HG02938 (cell line): ENCODE measurements around the gene MAJIN.
"Not testable (repeated sequence)": the region's sequence is repeated elsewhere in the genome, so short reads cannot be mapped to it uniquely, and the experiment has no call there.

Source experiments
- ATAC-seq: cut with Tn5 transposase; IDR thresholded peaks from one replicate; pipeline ENCODE4 v1.9.1; 2021; ENCODE audit warnings: mild to moderate bottlenecking, moderate library complexity; ENCODE audit not compliant: unreplicated experiment

The MAJIN gene

DNA sequence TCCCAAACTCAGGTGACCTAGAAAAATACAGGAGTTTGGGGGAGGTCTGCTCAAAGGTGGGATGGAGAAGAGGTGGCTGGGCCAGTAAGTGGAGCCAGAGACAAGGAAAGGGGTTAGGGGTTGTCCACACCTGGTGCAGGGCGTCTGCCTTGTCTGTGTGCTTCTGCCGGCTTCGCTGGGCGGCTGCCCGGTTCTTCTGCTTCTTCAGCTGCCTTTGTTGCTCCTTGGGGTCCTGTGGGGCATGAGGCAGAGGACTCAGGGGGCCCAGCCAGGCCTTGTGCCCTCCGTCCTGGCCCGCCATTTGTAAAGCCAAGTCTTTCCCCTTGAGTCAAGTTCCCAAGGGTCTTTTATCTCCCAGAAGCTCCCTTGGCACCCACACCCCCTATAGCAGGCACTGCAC, 22.4 kb upstream of the MAJIN start:
- ATAC-seq = no peak

DNA sequence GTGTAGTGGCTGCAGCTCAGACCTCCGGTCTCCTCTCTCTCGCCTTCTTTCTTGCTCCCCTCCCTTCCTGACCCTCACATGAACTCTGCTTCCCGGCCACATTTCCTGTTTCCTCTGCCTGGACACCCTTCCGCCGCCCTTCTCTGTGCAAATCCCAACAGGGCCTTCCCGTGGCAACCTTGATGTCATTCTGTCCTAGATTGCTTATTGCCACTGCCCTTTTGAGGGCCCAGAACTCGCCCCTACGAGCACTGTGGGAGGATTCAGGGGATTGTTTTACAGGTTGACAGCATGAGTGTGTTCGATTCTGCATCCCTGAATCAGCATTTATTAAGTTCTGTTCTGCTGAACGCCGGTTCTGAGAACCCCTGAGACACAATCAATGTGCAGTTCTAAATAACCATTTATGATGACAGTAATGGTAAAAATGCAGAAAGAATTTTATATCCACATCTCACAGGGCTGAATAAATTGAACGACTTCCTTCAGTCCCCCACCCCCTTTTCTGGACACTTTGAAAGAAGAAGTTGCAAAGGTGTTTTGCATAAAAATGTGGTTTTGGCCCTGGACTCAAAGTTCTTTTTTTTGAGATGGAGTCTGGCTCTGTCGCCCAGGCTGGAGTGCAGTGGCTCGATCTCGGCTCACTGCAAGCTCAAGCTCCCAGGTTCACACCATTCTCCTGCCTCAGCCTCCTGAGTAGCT, 18.5 kb upstream of the MAJIN start:
- ATAC-seq = no peak

DNA sequence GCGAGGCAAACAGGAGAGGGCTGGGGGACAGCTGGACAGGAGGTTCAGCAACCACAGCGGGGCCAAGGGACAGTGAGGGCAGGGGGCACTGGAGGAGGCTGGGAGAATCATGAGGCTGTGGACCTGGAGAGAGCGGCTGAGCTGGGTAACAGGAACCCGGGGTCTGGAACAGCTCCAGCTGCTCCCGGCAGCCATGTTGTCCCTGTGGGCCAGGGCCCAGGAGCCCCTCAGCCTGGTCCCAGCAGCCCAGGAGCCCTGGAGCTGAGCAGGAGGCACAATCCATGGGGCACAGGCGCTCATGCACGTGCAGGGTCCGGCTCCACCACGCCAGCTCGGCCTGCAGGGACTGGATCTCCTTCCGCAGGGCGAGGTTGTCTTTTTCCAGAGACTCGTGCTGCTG, 17.5 kb upstream of the MAJIN start:
- no peak for ATAC-seq

- no peak for ATAC-seq
These were observed 16.3 kb upstream of the MAJIN start for GRCh38 chr11:64987998-64988854.

- ATAC-seq = not testable (repeated sequence)
These were observed 11.4 kb upstream of the MAJIN start for GRCh38 chr11:64983339-64983738.

DNA sequence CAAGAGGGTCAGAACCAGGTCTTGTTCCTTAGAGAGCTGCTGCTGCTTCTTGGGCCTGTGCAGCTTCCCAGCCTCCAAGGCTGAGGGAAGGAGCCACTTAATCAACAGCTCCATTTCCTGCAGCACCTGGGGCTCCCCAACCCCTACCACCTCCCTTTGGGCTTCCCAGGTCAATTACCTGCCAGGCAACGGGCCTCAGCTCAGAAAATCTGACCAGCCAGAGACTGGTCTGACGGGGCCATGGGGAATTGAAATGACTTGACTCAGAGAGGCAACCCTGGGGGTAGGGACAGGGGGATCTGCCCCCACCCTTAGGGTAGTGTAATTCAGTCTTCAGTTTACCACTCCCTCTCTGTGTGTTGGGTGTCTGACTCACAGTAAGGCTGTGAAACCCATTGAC, 4.7 kb upstream of the MAJIN start:
- no peak for ATAC-seq

GRCh38 chr11:64974124-64974523, 2.2 kb upstream of the MAJIN start:
- no peak for ATAC-seq

GRCh38 chr11:64970731-64971151, 1.2 kb downstream of the MAJIN start:
- no peak for ATAC-seq

GRCh38 chr11:64969209-64969608, 2.7 kb downstream of the MAJIN start:
- no peak for ATAC-seq

DNA sequence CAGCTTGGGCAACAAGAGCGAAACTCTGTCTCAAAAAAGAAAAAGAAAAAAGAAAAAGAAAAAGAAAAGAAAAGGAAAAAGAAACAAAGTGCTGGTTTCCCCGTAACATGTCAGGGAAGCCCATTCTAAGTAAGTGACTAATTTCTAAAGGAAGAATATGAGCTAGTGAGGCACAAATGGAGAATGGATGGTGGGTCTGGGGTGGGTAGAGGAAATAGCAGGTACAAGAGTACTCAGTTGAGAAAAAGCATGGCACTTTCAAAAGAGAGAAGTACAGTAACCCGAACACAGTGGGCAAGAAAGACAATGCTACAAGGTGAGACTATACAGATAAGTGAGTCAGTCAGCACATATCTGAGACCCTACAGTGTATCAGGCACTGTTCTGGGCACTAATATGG, 4.5 kb downstream of the MAJIN start:
- no peak for ATAC-seq

GRCh38 chr11:64963072-64963631, 8.8 kb downstream of the MAJIN start:
- ATAC-seq = no peak

DNA sequence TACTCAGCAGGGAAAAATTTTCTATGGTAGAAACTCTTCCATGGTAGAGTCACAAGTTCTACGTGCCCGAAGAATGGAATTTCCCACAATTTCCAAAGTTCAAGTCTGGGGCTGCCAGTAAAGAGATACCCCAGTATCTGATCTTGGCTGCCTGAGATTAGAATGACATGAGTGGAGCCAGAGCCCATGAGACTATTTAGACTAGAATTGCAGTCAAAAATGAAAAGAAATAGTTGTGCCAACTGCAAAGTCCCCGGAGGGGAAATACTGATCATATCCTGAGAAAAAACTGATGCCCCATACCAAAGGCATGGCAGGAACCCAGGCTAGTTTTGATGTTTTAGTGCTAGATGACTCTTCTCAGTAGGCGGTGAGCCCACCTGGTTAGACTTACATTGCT, 11.2 kb downstream of the MAJIN start:
- no peak for ATAC-seq

GRCh38 chr11:64959498-64959897, 12.4 kb downstream of the MAJIN start:
- no peak for ATAC-seq

DNA sequence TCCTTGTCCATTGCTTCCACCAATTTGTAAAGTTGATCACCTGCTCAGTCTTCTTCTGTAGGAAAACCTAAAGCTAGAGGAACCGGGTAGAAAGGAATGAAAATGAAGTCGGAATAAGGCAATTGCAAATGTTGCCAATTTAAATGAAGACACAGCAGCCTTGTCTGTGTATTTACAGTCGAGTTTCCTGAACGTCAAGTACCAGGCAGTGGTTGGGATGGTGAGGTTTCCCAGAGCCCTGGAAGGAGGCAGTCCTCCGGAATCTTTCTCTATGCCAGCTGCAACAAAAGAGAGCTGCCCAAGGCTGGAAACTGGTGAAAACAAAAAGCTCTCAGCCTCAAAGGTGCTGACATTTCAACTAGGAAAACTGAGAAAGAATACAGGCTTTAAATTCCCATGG, 17.7 kb downstream of the MAJIN start:
- no peak for ATAC-seq

DNA sequence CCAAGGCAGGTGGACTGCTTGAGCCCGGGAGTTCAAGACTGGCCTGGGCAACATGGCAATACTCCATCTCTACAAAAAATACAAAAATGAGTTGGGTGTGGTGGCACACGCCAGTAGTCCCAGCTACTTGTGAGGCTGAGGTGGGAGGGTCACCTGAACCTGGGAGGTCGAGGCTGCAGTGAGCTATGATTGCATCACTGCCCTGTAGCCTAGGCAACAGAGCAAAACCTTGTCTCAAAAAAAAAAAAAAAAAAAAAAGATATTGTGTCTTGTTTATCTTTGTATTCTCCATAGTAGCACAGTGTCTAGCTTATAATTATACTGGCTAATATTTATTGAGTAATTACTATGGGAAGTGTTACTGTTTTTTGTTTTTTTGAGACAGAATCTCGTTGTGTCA, 20.4 kb downstream of the MAJIN start:
- ATAC-seq = no peak

- ATAC-seq = no peak
These were observed 24.6 kb downstream of the MAJIN start for GRCh38 chr11:64947208-64947814.

GRCh38 chr11:64936539-64936938, 35.4 kb downstream of the MAJIN start:
- ATAC-seq = no peak

DNA sequence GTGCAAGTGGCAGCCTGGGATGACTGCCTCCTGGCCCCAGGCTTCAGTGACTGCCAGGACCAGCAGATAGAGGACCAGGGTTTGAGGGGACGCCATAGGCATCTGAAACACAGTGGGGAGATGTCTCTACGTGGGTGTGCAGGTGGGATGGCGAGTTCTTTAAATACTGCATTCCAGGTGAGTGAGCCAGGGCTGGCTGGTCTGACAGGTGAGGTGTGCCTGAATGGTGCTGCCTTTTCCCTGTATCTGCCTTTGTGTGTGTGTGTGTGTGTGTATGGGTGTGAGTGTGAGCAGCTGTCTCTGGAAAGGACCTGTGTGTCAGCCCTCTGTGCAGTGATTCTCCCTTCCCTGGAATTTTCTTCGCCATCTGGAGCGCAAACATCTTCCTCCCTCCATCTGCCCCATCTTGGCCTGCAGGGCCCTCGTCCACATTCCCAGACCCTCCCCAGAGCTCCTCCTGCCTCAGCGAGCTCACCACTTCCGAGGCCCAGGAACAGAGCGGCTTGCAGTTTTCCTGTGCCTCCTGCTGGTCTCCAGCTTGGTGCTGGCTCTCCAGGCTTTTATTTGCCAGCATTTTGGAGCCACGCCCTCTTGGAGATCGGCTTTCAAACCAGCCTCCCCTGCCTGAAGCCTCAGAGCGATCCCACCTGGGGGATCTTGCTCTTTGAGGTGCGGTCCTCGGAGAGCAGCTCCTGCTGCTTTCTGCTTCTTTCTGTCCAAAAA, 36.4 kb downstream of the MAJIN start, which contains the start of gene GPHA2:
Gene GPHA2, minus strand, starts transcription at position 535 of the 723 bp plus-strand sequence. Its CDS starts 433 bp downstream, at position 102.
- ATAC-seq = no peak

GRCh38 chr11:64934682-64935358, 37.1 kb downstream of the MAJIN start:
- ATAC-seq = no peak
